Endothelial cell of hepatic sinusoid (primary cell): ENCODE measurements around the gene KAZN.

ENCODE experiments used
- in situ Hi-C: cut with HindIII; loops from 2 replicates; pipeline ENCODE4 v1.10.0; 2017; ENCODE audit warnings: low sequenced_read_pairs

The KAZN gene

GRCh38 chr1:15007368-15007767, 408.9 kb downstream of the KAZN start:
- in situ Hi-C loops = no loop called here

- in situ Hi-C loops = no loop called here
Measured at GRCh38 chr1:15007842-15008241, 409.4 kb downstream of the KAZN start.

- in situ Hi-C loops = no loop called here
Measured at GRCh38 chr1:15008783-15009729, 410.6 kb downstream of the KAZN start.

GRCh38 chr1:15011160-15011559, 412.7 kb downstream of the KAZN start:
- in situ Hi-C loops = no loop called here

GRCh38 chr1:15011661-15012060, 413.2 kb downstream of the KAZN start:
- in situ Hi-C loops = no loop called here

GRCh38 chr1:15012822-15013221, 414.3 kb downstream of the KAZN start:
- in situ Hi-C loops = no loop called here

- in situ Hi-C loops = no loop called here
Measured at GRCh38 chr1:15013767-15014166, 415.3 kb downstream of the KAZN start.

GRCh38 chr1:15014516-15014915, 416.0 kb downstream of the KAZN start:
- in situ Hi-C loops = no loop called here

GRCh38 chr1:15016001-15016400, 417.5 kb downstream of the KAZN start:
- in situ Hi-C loops = no loop called here

GRCh38 chr1:15016526-15016925, 418.0 kb downstream of the KAZN start:
- in situ Hi-C loops = no loop called here

GRCh38 chr1:15017120-15017519, 418.6 kb downstream of the KAZN start:
- in situ Hi-C loops = no loop called here

- in situ Hi-C loops = no loop called here
Measured at GRCh38 chr1:15018767-15019166, 420.3 kb downstream of the KAZN start.

- in situ Hi-C loops = no loop called here
Measured at GRCh38 chr1:15020943-15021745, 422.7 kb downstream of the KAZN start.

GRCh38 chr1:15022048-15022447, 423.6 kb downstream of the KAZN start:
- in situ Hi-C loops = no loop called here

GRCh38 chr1:15023205-15023604, 424.7 kb downstream of the KAZN start:
- in situ Hi-C loops = no loop called here

GRCh38 chr1:15023976-15024375, 425.5 kb downstream of the KAZN start:
- in situ Hi-C loops = no loop called here

- in situ Hi-C loops = no loop called here
Measured at GRCh38 chr1:15026117-15026489, 427.6 kb downstream of the KAZN start.

GRCh38 chr1:15027515-15027986, 429.1 kb downstream of the KAZN start:
- in situ Hi-C loops = no loop called here

GRCh38 chr1:15028102-15028501, 429.6 kb downstream of the KAZN start:
- in situ Hi-C loops = no loop called here

GRCh38 chr1:15028616-15029015, 430.1 kb downstream of the KAZN start:
- in situ Hi-C loops = no loop called here

GRCh38 chr1:15029036-15029435, 430.6 kb downstream of the KAZN start:
- in situ Hi-C loops = no loop called here

GRCh38 chr1:15029786-15030185, 431.3 kb downstream of the KAZN start:
- in situ Hi-C loops = no loop called here
